PC-3 (cell line): ENCODE data around the gene GPC1.

Experiments used
- CTCF ChIP-seq: fragments of 300-600 bp; sonication (generic); conservative IDR thresholded peaks from 2 replicates; pipeline ENCODE4 v1.5.1; 2017; ENCODE audit warnings: antibody characterized with exemption, low read depth, mild to moderate bottlenecking, low read length
- EZH2 ChIP-seq: fragments of 300-600 bp; sonication (generic); IDR thresholded peaks from one replicate; pipeline ENCODE4 v1.6.1; 2017; ENCODE audit warnings: antibody characterized with exemption, mild to moderate bottlenecking, low read length; ENCODE audit not compliant: unreplicated experiment

GRCh38 chr2:240434728-240435456, 571 bp upstream of the GPC1 start:
- TF ChIP-seq CTCF (no peak), EZH2 (no peak)
